Stomach (tissue), 9 donors: ENCODE data around the gene SLC12A7. TPM values are rescaled to one million over a fixed set of nuclear protein-coding genes. Genes with fewer than 3 reads are reported as not detected.

Experiments
- DNase-seq, 2 donors: peaks; one replicate each; pipeline versions ENCODE4 v3.0.0 to v3.0.0-alpha.2; 2013 to 2019
- H3K27ac ChIP-seq, 5 donors: fragments of 200-600 bp in 4 of 5; sonication (generic) in 4 of 5; one replicate each; pipeline ENCODE4 v1.5.1; 2013 to 2019; ENCODE audit warnings: mild to moderate bottlenecking in 1 of 5, moderate library complexity in 1 of 5
- H3K27me3 ChIP-seq, 3 donors: fragments of 200-600 bp; sonication (generic); one replicate each; pipeline ENCODE4 v1.5.1; 2017 to 2019; ENCODE audit warnings: mixed run types in 1 of 3
- H3K36me3 ChIP-seq, 4 donors: fragments of 200-600 bp; sonication (generic); 1 replicate in 3 of 4; 2 replicates in 1 of 4; pipeline ENCODE4 v1.5.1; 2016 to 2019
- H3K4me1 ChIP-seq, 4 donors: fragments of 200-600 bp; sonication (generic); one replicate each; pipeline ENCODE4 v1.5.1; 2016 to 2019
- H3K4me3 ChIP-seq, 4 donors: fragments of 200-600 bp; sonication (generic) in 3 of 4; one replicate each; pipeline ENCODE4 v1.5.1; 2016 to 2019; ENCODE audit warnings: mild to moderate bottlenecking in 1 of 4
- H3K9me3 ChIP-seq, 4 donors: fragments of 200-600 bp; sonication (generic); one replicate each; pipeline ENCODE4 v1.5.1; 2016 to 2019
- CTCF ChIP-seq, 7 experiments: fragments of 450-650 bp in 4 of 7; fragments of 200-600 bp in 3 of 7; sonication (generic) in 3 of 7; IDR thresholded peaks; one replicate each; pipeline ENCODE4 v1.5.1; 2016 to 2019; ENCODE audit warnings: antibody characterized with exemption in 7 of 7, control low read depth in 2 of 7, mild to moderate bottlenecking in 1 of 7
- EP300 ChIP-seq: sonication (generic); formaldehyde crosslinking; IDR thresholded peaks from one replicate; pipeline ENCODE4 v1.6.1; 2017; ENCODE audit warnings: antibody characterized with exemption
- POLR2A ChIP-seq, 4 donors: fragments of 450-650 bp; IDR thresholded peaks; one replicate each; pipeline ENCODE4 v1.6.1; 2016; ENCODE audit warnings: antibody characterized with exemption in 4 of 4, control low read depth in 2 of 4, mild to moderate bottlenecking in 1 of 4, moderate library complexity in 1 of 4
- POLR2AphosphoS5 ChIP-seq, 3 donors: sonication (generic); formaldehyde crosslinking; IDR thresholded peaks; one replicate each; pipeline ENCODE4 v1.6.1; 2016; ENCODE audit warnings: antibody characterized with exemption in 3 of 3
- WGBS, 5 donors: extraction: QIAGEN DNeasy Blood & Tissue Kit in 3 of 5; methylation state at CpG; one replicate each; pipeline versions ENCODE4 v1.1.5 to v1.1.7; 2013 to 2018; 5-methylcytosine and 5-hydroxymethylcytosine counted together
- intact Hi-C: fragments of 100-400 bp; cut with DNase I; formaldehyde crosslinking; loops from one replicate; pipeline ENCODE4 v1.15.1; 2023; ENCODE audit warnings: low total_unique reads
- polyA plus RNA-seq, 3 donors: library from polyadenylated mRNA; stranded (reverse); fragments of 200-250 nt; gene quantifications; one replicate each; pipeline ENCODE4 v1.2.3, GENCODE V29; 2013
- total RNA-seq, 5 donors: library from RNA; depleted of rRNA; stranded (reverse); fragments of >200 nt; gene quantifications; one replicate each; pipeline versions ENCODE4 v1.1.0 to v1.2.3, GENCODE V29; 2014 to 2016
- donor health status: healthy with polysubstance abuse.
- donor health status: Bipolar disorder and iron deficiency.
- donor health status: healthy.

SLC12A7 gene
- total and polyA plus RNA-seq, 8 donors, result 4.7 to 346 (median 37.7) TPM

GRCh38 chr5:1066676-1067075 is 45.2 kb downstream of the SLC12A7 start:
- Histone ChIP-seq H3K4me1 (no peaks in the 10 kb centered on the region), H3K27me3 (no peaks in the 10 kb centered on the region), H3K36me3 (peaks cover 34 to 82% (median 81%) of the 10 kb centered on the region in 4 donors), H3K4me3 (no peak overlapping the region), H3K27ac (no peak overlapping the region), H3K9me3 (no peaks in the 10 kb centered on the region)
- intact Hi-C loops, result no loop called here
- WGBS, 5 donors, result 87 to 92% (median 91%) methylated on average over 11 to 12 of the region's 12 CpGs
- no peak for DNase-seq
- TF ChIP-seq POLR2AphosphoS5 (IDR thresholded peaks at IDR 0.05) (no peak), CTCF (IDR thresholded peaks at IDR 0.05) (no peak), EP300 (no peak), POLR2A (IDR thresholded peaks at IDR 0.05) (no peak)

- Histone ChIP-seq H3K9me3 (no peaks in the 10 kb centered on the region), H3K4me1 (no peaks in the 10 kb centered on the region), H3K27me3 (no peaks in the 10 kb centered on the region), H3K36me3 (peaks cover 34 to 87% (median 84%) of the 10 kb centered on the region in 4 donors), H3K4me3 (no peak overlapping the region), H3K27ac (no peak overlapping the region)
- TF ChIP-seq CTCF (IDR thresholded peaks at IDR 0.05), result no peak
- TF ChIP-seq POLR2A (IDR thresholded peaks at IDR 0.05), result no peak
- no peak for TF ChIP-seq EP300
- no peak for TF ChIP-seq POLR2AphosphoS5 (IDR thresholded peaks at IDR 0.05)
- WGBS, 5 donors, result 88 to 95% (median 91%) methylated on average over 11 to 16 of the region's 16 CpGs
- DNase-seq, result no peak
- intact Hi-C loops, result no loop called here
These were observed 45.8 kb downstream of the SLC12A7 start for GRCh38 chr5:1065891-1066650.

GRCh38 chr5:1065143-1065750 is 46.6 kb downstream of the SLC12A7 start:
- intact Hi-C loops, result no loop called here
- WGBS, 5 donors, result 87 to 96% (median 91%) methylated on average over 24 to 26 of the region's 26 CpGs
- peaks cover 39 to 94% (median 90%) of the 10 kb centered on the region in 4 donors for H3K36me3 ChIP-seq

More at GRCh38 chr5:1065143-1065750, 46.6 kb downstream of the SLC12A7 start:
- H3K4me3 ChIP-seq, result no peak overlapping the region
- no peak for DNase-seq
- H3K9me3 ChIP-seq, result no peaks in the 10 kb centered on the region
- H3K27me3 ChIP-seq, result no peaks in the 10 kb centered on the region
- TF ChIP-seq POLR2A (IDR thresholded peaks at IDR 0.05) (no peak), EP300 (no peak), POLR2AphosphoS5 (IDR thresholded peaks at IDR 0.05) (no peak), CTCF (IDR thresholded peaks at IDR 0.05) (no peak)
- H3K4me1 ChIP-seq, result no peaks in the 10 kb centered on the region
- H3K27ac ChIP-seq, result no peak overlapping the region
